WI38 (cell line): ENCODE data around the gene LCN10.
"Not testable (repeated sequence)": the region's sequence is repeated elsewhere in the genome, so short reads cannot be mapped to it uniquely, and the experiment has no call there.

Source experiments
- H3K4me3 ChIP-seq: 2 replicates; pipeline ENCODE4 v1.5.1; 2011; ENCODE audit warnings: low read depth, mild to moderate bottlenecking, control low read depth, low read length
- CTCF ChIP-seq: IDR thresholded peaks from 2 replicates; pipeline ENCODE4 v1.5.1; 2012; ENCODE audit warnings: low read depth, mild to moderate bottlenecking, control low read depth, low read length

LCN10 gene

DNA sequence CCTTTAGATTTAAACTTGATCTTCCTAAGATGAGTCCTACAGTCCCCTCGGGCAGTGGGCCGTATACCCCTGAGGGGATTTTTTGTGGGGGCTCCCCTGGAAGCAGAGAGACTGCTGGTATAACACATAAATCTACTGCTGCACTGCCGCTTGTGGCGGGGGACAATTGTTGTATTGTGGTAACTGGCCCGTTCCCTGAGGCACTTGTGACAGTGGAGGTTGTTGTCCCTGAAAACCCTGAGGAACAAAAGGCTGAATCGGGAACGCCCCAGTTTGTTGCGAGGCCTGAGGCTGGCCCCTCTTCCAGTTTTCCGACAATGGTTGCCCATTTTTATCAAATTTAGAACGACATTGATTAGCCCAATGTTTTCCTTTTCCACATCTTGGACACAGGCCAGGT, 43.7 kb upstream of the LCN10 start:
- no peak for TF ChIP-seq CTCF
- H3K4me3 ChIP-seq = no peak overlapping the region

- not testable (repeated sequence) for H3K4me3 ChIP-seq
These were observed 43.0 kb upstream of the LCN10 start for GRCh38 chr9:136785565-136786355.

- no peak overlapping the region for H3K4me3 ChIP-seq
- TF ChIP-seq CTCF = no peak
These were observed 42.2 kb upstream of the LCN10 start for GRCh38 chr9:136784997-136785361.

DNA sequence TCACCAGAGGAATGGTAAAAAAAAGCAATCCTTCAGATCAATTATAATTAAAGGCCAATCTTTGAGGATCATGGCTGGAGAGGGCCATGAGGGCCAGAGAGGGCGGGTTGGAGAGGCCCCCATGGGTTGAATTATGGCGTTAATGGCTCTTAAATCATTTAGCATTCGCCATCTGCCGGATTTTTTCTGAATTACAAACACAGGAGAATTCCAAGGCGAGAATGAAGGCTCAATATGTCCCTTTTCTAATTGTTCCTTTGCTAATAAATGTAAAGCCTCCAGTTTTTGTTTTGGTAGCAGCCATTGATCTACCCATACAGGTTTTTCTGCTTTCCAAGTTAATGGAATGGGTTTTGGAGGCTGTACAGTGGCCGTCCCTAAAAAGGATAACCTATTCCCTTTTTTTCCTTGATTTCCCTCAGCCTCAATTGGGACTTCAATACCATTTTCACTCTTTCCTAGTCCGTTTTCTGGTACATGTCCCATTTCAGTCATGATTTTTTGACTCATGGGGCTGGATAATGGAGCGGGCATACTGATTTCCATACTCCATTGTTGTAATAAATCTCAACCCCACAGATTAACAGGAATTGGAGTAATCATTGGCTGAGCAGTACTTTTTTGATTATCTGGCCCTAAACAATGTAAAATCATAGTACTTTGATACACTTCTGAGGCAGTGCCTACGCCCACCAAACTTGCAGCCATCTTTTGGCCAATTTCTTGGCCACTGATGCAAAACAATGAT, 41.7 kb upstream of the LCN10 start:
- TF ChIP-seq CTCF = 0 out of 2 replicates have a peak, but pooled peaks have one; percentile 3
- no peak overlapping the region for H3K4me3 ChIP-seq

GRCh38 chr9:136782452-136782851, 39.7 kb upstream of the LCN10 start:
- no peak for TF ChIP-seq CTCF

GRCh38 chr9:136779808-136780207, 37.1 kb upstream of the LCN10 start:
- H3K4me3 ChIP-seq = no peak overlapping the region
- TF ChIP-seq CTCF = no peak

More at GRCh38 chr9:136782452-136782851, 39.7 kb upstream of the LCN10 start:
- no peak overlapping the region for H3K4me3 ChIP-seq

GRCh38 chr9:136777359-136777758, 34.6 kb upstream of the LCN10 start:
- no peak for TF ChIP-seq CTCF
- no peak overlapping the region for H3K4me3 ChIP-seq
